Measurements from ENCODE around the gene LY6G6D. TPM values are rescaled to one million over a fixed set of nuclear protein-coding genes. Genes with fewer than 3 reads are reported as not detected.

The LY6G6D gene
- total RNA-seq, 1 donor from 2014 or later: not detected

- Mint-ChIP-seq H3K27ac (ENCODE audit: unreplicated experiment) (peak overlapping the region; percentile 88), H3K27me3 (ENCODE audit: unreplicated experiment) (peaks cover 13% of the 10 kb centered on the region), H3K36me3 (ENCODE audit: low read depth, unreplicated experiment) (peaks cover 17% of the 10 kb centered on the region)
These were observed 33.9 kb upstream of the LY6G6D start for GRCh38 chr6:31681135-31681671.

GRCh38 chr6:31683591-31683990 is 31.6 kb upstream of the LY6G6D start:
- TF ChIP-seq CTCF (IDR thresholded peaks at IDR 0.05; ENCODE audit: unreplicated experiment): no peak
- peak overlapping the region; percentile 86 for H3K4me3 Mint-ChIP-seq (ENCODE audit: unreplicated experiment)
- DNase-seq (ENCODE audit: low spot score): no peak
- H3K4me1 Mint-ChIP-seq (ENCODE audit: unreplicated experiment): peaks cover 20% of the 10 kb centered on the region
- H3K27me3 Mint-ChIP-seq (ENCODE audit: unreplicated experiment): peaks cover 11% of the 10 kb centered on the region
- no peak overlapping the region for H3K27ac Mint-ChIP-seq (ENCODE audit: unreplicated experiment)
- H3K9me3 Mint-ChIP-seq (ENCODE audit: unreplicated experiment): no peaks in the 10 kb centered on the region
- H3K36me3 Mint-ChIP-seq (ENCODE audit: low read depth, unreplicated experiment): peaks cover 10% of the 10 kb centered on the region

More at GRCh38 chr6:31681135-31681671, 33.9 kb upstream of the LY6G6D start:
- Mint-ChIP-seq H3K4me3 (ENCODE audit: unreplicated experiment) (peak overlapping the region; percentile 84), H3K9me3 (ENCODE audit: unreplicated experiment) (no peaks in the 10 kb centered on the region), H3K4me1 (ENCODE audit: unreplicated experiment) (peaks cover 24% of the 10 kb centered on the region)
- peak; percentile 45 for DNase-seq (ENCODE audit: low spot score)
- TF ChIP-seq CTCF (IDR thresholded peaks at IDR 0.05; ENCODE audit: unreplicated experiment): no peak

- no peak overlapping the region for H3K27ac Mint-ChIP-seq (ENCODE audit: unreplicated experiment)
- H3K4me1 Mint-ChIP-seq (ENCODE audit: unreplicated experiment): peaks cover 22% of the 10 kb centered on the region
- no peak for TF ChIP-seq CTCF (IDR thresholded peaks at IDR 0.05; ENCODE audit: unreplicated experiment)
- peaks cover 16% of the 10 kb centered on the region for H3K36me3 Mint-ChIP-seq (ENCODE audit: low read depth, unreplicated experiment)
- H3K27me3 Mint-ChIP-seq (ENCODE audit: unreplicated experiment): peaks cover 4% of the 10 kb centered on the region
- H3K9me3 Mint-ChIP-seq (ENCODE audit: unreplicated experiment): no peaks in the 10 kb centered on the region
- no peak for DNase-seq (ENCODE audit: low spot score)
- H3K4me3 Mint-ChIP-seq (ENCODE audit: unreplicated experiment): peak overlapping the region; percentile 38
These were observed 28.7 kb upstream of the LY6G6D start for GRCh38 chr6:31686483-31686882.

- no peak overlapping the region for H3K4me3 Mint-ChIP-seq (ENCODE audit: unreplicated experiment)
These were observed 27.8 kb upstream of the LY6G6D start for GRCh38 chr6:31687321-31687720.

More at GRCh38 chr6:31687321-31687720, 27.8 kb upstream of the LY6G6D start:
- Mint-ChIP-seq H3K27ac (ENCODE audit: unreplicated experiment) (no peak overlapping the region), H3K27me3 (ENCODE audit: unreplicated experiment) (peaks cover 4% of the 10 kb centered on the region), H3K4me1 (ENCODE audit: unreplicated experiment) (peaks cover 19% of the 10 kb centered on the region), H3K9me3 (ENCODE audit: unreplicated experiment) (no peaks in the 10 kb centered on the region), H3K36me3 (ENCODE audit: low read depth, unreplicated experiment) (peaks cover 16% of the 10 kb centered on the region)
- TF ChIP-seq CTCF (IDR thresholded peaks at IDR 0.05; ENCODE audit: unreplicated experiment): no peak
- no peak for DNase-seq (ENCODE audit: low spot score)
